ENCODE measurements around the gene DPYSL5.

DNA sequence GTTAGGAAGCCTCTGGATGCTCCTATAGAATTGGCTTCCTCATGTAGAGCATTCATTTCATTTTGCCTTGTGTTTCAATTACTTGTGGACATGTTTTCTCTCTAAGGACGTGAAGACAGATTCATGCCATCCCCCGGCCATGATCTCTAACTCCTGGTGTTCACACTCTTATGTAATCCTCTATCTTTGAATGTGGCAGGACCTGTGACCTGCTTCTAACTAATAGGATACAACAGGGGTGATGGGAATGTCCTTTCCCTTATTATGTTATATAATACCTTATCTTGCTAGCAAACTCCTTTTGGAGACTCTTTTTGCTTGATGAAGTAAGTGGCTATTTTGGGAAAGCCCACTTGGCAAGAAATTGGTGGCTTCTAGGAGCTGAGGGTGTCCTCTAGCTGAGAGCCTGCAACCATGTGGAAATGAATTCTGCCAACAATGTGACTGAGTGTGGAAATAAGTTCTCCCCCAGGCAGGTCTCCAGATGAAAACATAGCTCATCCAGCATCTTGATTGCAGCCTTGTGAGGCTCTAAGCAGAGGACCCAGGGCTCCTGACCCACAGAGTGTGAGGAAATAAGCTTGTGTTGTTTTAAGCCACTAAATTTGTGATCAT lies 13.8 kb downstream of the DPYSL5 start:
- TF ChIP-seq, protein P1, sequence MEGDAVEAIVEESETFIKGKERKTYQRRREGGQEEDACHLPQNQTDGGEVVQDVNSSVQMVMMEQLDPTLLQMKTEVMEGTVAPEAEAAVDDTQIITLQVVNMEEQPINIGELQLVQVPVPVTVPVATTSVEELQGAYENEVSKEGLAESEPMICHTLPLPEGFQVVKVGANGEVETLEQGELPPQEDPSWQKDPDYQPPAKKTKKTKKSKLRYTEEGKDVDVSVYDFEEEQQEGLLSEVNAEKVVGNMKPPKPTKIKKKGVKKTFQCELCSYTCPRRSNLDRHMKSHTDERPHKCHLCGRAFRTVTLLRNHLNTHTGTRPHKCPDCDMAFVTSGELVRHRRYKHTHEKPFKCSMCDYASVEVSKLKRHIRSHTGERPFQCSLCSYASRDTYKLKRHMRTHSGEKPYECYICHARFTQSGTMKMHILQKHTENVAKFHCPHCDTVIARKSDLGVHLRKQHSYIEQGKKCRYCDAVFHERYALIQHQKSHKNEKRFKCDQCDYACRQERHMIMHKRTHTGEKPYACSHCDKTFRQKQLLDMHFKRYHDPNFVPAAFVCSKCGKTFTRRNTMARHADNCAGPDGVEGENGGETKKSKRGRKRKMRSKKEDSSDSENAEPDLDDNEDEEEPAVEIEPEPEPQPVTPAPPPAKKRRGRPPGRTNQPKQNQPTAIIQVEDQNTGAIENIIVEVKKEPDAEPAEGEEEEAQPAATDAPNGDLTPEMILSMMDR (IDR thresholded peaks at IDR 0.05): no peak
- TF ChIP-seq POLR2A (IDR thresholded peaks at IDR 0.05): no peak
